Measurements from ENCODE around the gene PLSCR4. TPM values are rescaled to one million over a fixed set of nuclear protein-coding genes. Genes with fewer than 3 reads are reported as not detected.

PLSCR4 gene
- total and polyA plus RNA-seq, 2 of the 8 experiments (the other 6 are each of a cell fraction or from before 2014, with no cell fraction given), result 1.8 to 2.9 TPM

DNA sequence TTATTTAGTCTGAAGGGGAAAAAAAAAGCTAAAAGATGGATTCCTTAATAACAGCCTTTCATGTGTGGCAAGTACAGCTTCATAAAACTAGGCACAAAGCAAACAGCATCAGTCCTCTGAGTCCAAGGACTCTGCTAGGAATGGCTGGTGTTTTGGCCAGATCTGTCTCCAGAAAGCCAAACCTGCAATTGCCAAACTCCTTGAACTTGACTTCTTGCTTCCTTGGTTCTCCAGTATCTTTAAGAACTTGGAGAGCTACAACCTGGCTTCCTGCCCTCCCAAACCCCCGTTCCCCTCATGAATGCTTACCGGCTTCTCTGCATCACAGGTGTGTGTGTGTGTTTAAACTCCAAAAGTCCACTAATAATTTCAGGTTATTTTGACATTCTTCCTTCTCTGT, 88.3 kb downstream of the PLSCR4 start (continued):
- TF ChIP-seq HDAC2 (IDR thresholded peaks at IDR 0.05; ENCODE audit: borderline replicate concordance in 1 of 2, low read depth in 2 of 2, low read length in 2 of 2) (no peak), RFX5 (IDR thresholded peaks at IDR 0.05; ENCODE audit: borderline replicate concordance, low read depth, low read length) (no peak), TAF7 (optimal IDR thresholded peaks at IDR 0.05; ENCODE audit: borderline replicate concordance, low read depth, low read length) (no peak), BRCA1 (IDR thresholded peaks at IDR 0.05; ENCODE audit: low read depth, low read length) (no peak), MAFK (IDR thresholded peaks at IDR 0.05; ENCODE audit: low read depth, low read length) (no peak), TEAD4 (IDR thresholded peaks at IDR 0.05; ENCODE audit: low read depth, low read length) (no peak), RBBP5 (IDR thresholded peaks at IDR 0.05; ENCODE audit: borderline replicate concordance, low read depth, low read length) (no peak), GABPA (IDR thresholded peaks at IDR 0.05; ENCODE audit: borderline replicate concordance, insufficient read depth, low read length) (no peak)
